Right ventricle myocardium inferior (tissue), 1 donor: ENCODE measurements around the gene GPR158. TPM values are rescaled to one million over a fixed set of nuclear protein-coding genes. Genes with fewer than 3 reads are reported as not detected.
A peak's percentile ranks its signal among the peaks of the same experiment; 100 is the strongest.
"Not testable (repeated sequence)": the region's sequence is repeated elsewhere in the genome, so short reads cannot be mapped to it uniquely, and the experiment has no call there.

Experiments
- ATAC-seq: fragments of 200-7000 bp; cut with Tn5 transposase; one replicate; pipeline ENCODE4 v1.9.1; 2020; ENCODE audit warnings: mild to moderate bottlenecking, moderate library complexity
- DNase-seq: peaks from one replicate; pipeline ENCODE4 v3.0.0; 2021; ENCODE audit errors: missing footprints
- intact Hi-C: fragments of 100-400 bp; cut with DNase I; formaldehyde crosslinking; loops from one replicate; pipeline ENCODE4 v1.11.0; 2022
- total RNA-seq: library from RNA; stranded (reverse); fragmentation: NEBNext Ultra II Directional; extraction: Animal tissue kit (Norgen Biotek cat#: 25700); gene quantifications from one replicate; pipeline ENCODE4 v1.2.1, GENCODE V29; 2021
- donor health status: DM: no; HTN: yes; CAD: no; lungs with severe emphysema.

GPR158 gene
- total RNA-seq, 1 donor from 2014 or later, result not detected

DNA sequence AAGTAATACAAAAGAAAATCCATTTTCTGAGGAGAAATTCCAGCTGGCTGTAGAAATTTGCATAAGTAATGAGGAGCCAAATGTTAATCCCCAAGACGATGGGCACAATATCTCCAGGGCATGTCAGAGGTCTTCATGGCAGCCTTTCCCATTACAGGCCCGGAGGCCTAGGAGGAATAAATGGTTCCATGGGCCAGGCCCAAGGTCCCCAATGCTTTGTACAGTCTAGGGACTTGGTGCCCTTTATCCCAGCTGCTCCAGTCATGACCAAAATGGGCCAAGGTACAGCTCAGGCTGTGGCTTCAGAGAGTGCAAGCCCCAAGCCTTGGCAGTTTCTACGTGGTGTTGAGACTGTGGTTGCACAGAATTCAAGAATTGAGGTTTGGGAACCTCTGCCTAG lies 182.5 kb downstream of the GPR158 start:
- intact Hi-C loops, result no loop called here
- no peak for DNase-seq
- ATAC-seq, result no peak

DNA sequence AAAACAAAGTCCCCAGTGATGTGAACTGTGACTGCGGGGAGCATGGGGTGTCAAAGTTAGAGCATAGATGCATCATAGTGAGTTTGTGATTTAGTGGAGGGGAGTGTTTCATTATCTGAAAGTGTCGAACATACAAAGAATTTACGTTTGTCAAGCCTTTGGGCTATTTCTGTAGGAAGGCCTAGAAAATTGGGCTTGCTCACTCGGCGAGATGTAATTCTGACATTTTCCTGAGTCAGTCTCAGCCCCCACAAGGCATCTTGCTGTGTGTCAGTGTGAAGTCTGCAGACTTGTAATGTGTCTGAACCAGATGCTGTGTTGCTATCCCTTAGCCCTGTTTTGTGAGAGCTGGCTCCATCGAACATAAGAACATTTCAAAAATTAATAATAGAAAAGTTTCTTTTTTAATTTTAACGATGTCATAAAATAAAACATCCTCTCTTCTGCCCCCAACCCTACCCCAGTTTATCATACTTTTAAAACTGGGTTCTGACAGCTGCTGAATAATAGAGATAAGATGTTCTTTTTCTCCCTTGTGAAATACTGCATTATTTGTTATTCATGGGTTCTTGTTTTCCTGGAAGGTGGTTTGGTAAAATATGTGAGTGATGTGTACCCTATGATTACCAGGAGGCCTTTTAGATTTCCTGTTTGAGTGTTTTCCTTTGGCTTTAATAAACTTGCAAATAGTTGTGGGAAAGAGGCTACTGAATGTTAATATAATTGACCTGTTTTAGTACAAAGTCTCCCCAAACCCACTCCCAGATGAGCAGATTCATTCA lies 207.4 kb downstream of the GPR158 start:
- DNase-seq (no peak), ATAC-seq (no peak)
- intact Hi-C loops, result no loop called here

DNA sequence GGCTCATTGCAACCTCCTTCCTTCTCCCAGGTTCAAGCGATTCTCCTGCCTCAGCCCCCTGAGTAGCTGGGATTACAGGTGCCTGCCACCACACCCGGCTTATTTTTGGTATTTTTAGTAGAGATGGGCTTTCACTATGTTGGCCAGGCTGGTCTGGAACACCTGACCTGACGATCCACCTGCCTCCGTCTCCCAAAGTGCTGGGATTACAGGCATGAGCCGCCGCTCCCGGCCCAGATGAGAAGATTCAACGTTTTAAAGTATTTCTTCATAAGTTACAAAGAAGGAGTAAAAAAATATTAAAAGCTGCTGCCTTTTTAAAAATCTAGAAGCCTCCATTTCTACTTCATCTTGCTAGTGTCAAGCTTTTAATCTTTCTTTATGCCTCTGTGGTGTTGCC lies 208.1 kb downstream of the GPR158 start:
- DNase-seq, intact Hi-C loops, ATAC-seq: not testable (repeated sequence)

DNA sequence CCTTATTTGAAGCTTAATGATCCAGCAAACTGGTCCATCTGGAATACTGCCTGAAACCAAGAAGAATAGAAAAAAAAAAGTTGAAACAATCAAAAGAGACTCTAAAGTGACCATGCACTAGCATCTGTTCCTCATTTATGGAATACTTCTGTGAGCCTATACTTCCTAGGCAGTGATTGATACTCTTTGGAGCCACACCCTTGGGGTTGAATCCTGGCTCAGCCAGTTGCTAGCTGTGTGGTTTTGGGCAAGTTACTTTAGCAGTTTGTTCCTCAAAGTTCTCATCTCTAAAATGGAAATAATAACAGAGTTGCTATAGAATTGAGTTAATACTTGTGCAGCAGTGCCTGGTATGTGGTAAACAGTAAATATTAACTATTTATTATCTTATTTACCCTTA lies 208.9 kb downstream of the GPR158 start:
- DNase-seq, result no peak
- no peak for ATAC-seq
- intact Hi-C loops, result no loop called here

DNA sequence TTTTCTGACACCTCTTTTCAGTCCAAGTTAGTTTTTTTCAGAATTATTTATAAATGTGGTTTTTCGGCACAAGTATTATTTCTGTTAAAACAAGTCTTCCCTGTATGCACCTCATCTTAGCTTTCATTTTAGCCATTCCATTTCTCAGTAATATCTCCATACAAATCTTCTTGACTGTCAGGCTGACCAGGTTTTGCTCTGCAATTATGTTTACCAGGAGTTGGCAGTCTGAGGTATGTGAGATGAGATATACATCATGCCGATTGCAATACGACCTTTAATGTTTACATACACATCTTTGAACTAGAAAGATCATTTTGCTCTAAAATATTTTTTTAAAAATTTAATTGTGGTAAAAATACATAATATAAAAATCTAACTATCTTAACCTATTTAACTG lies 209.8 kb downstream of the GPR158 start:
- ATAC-seq, result no peak
- intact Hi-C loops, result no loop called here
- DNase-seq, result no peak

DNA sequence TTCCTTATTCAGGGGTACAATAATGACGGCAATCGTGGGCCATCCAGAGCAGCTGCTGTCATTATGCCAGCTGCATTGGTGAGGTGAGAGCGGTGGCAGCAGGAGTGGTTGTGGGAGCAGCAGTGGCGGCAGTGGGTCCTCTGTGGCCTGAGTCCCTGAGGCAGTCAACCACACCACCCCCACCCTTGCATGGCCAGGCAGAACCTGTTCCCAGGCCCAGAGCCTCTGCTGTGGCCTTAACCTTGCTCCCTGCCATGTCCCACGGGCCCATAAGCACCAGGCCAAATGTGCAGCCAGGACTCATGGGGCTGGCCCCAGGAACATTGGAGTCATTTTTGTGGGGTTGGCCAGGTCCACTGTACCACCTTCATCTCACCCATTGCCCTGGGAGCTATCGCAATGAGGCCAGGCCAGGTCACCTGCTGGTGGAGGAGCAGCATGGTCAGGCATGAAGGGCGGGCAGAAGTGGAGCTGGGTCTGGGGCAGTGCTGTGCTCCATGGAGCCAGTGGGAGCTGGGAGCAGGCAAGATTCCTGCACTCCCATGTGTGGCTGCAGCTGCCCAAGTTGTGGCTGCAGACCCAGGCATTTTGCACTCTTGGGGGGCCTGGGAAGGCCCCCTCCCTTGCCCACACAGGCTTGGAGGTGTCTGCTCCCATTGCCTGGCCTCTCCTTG lies 213.5 kb downstream of the GPR158 start:
- ATAC-seq (no peak), DNase-seq (no peak)
- intact Hi-C loops, result no loop called here

DNA sequence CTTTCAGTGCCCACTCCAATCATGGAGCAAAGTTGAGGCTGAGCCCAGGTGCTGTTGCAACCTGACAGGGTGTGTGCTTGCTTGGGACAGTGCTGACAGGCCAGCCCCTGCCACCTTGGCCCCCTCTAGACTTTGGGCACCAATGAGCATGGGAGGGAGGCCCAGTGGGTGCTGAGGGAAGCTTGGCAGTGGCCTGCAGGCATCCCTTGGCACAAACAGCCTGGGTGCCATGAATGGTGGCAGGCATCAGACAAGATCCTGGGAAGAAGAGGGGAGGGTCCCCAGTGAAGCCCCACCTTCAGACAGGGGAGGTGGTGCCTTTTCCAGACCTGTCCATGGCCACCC lies 214.0 kb downstream of the GPR158 start:
- DNase-seq (no peak), ATAC-seq (no peak)
- intact Hi-C loops, result no loop called here

DNA sequence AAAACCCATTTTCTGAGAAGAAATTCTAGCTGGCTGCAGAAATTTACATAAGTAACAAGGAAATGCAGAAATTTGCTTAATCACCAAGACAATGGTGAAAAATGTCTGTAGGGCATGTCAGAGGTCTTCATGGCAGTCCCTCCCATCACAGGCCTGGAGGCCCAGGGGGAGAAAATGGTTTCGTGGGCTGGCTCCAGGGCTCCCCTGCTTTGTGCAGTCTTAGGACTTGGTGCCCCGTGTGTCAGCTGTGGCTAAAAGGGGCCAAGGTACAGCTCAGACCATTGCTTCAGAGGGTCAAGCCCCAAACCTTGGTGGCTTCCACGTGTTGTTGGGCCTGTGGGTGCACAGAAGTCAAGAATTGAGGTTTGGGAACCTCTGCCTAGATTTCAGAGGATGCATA lies 215.9 kb downstream of the GPR158 start:
- ATAC-seq (no peak), DNase-seq (no peak)
- intact Hi-C loops, result no loop called here

DNA sequence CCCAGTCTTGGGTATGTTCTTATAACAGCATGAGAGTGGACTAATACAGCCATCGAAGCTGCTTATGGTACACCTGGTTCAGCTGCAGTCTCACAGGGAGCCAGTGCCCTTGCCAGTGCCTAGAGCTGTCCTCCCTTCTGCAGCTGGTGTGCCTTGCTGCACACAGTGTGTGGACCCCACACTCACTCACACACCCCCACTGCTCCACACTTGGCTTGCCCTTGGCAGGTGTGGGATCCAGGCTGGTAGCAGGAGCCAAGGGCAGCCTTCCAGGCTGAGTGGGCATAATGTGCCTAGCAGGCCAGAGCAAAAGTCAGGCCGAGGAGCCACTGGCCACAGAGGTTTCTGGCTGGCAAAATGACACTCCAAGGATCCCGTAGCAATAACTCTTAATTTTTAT lies 217.3 kb downstream of the GPR158 start:
- intact Hi-C loops, result no loop called here
- DNase-seq, result peak; percentile 62
- no peak for ATAC-seq

DNA sequence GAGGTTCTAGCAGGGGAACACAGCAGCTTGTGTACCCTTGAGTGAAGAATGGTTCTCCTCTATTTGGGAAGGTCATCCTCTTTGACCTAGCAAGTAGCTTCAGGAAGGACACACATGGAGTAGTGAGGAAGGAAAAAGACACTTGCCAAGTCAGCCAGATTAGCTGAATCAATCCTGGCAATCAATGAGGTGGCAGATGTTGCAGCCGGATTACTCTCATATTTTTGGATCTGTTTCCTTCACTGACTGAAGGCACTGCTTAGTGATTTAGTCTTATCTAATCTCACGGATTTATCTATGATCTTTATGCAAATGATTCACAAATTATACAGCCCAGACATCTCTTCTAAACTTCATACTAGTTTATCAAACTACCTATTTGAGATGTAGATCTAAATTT lies 218.8 kb downstream of the GPR158 start:
- no peak for ATAC-seq
- no peak for DNase-seq
- intact Hi-C loops, result no loop called here

DNA sequence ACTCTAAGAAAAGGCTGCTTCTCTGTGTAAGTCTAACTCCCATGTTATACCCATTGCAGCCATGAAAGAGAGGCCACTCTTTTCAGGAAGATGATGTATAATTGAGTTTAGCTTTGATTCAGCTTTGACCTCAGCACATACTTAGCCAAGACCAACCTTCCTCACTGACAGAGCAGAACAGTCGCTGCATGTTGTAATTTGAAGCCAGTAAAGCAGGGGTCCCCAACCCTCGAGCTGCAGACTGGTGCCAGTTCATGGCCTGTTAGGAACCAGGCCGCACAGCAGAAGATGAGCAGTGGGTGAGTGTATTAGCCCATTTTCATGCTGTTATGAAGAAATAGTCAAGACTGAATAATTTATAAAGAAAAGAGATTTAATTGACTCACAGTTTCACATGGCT lies 223.9 kb downstream of the GPR158 start:
- no peak for DNase-seq
- intact Hi-C loops, result no loop called here
- ATAC-seq, result no peak

DNA sequence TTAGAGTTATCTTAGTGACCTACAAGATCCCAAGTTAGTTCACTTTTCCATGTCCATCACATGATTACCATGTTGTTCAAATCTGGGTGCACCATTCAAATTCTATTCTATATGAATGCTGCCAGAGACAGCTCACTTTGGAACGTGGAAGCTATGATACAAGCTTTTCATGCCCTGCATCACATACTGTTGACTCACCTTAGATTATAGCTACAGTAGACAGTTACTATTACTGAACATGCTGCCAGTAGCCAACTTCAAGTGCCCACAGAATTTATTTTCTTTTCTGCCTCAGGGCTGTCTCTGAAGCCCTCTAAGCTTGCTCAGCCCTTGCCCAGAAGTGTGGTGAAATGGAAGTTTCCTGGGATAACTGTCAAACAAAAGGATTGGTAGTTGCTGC lies 231.1 kb downstream of the GPR158 start:
- no peak for DNase-seq

DNA sequence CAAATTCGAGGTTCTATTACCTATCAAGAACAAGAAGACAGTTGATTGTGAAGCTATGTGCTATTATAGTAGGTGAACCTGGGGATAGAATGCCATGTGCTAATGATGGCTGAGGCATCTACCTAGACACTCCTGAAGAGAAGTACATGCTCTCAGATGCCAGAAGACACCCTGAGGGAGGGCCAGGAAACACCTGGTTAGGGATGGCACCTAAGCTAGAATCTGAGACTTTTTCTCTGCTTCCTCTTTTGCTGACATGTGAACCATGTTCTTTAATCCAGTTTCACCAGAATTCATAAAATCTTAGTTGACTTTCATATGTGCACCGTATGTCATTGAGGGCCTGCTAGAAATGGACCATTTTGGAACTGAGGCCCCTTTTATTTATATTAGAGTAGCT lies 242.8 kb downstream of the GPR158 start:
- DNase-seq (no peak), ATAC-seq (no peak)
- intact Hi-C loops, result no loop called here

More for the DNA sequence above, 231.1 kb downstream of the GPR158 start:
- no peak for ATAC-seq
- intact Hi-C loops, result no loop called here

DNA sequence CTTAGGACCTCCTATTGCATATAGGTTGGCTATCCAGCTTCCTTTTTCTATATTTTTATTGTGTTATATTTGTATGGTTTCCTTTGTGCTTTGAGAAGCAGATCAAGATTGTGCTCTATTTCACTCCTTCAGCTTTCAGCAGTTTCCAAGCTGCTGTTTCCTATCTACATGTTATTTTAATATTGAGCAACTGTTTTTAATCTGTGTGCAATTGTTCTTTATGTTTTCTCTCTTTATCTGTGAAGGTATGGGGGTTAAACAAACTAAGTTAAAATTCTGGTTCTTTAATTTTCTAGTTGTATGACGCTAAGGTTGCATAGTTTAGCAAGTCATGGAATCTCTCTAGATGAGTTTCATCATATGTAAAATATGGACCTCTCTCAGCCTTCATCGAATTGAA lies 251.0 kb downstream of the GPR158 start:
- intact Hi-C loops, result no loop called here
- no peak for ATAC-seq
- no peak for DNase-seq

DNA sequence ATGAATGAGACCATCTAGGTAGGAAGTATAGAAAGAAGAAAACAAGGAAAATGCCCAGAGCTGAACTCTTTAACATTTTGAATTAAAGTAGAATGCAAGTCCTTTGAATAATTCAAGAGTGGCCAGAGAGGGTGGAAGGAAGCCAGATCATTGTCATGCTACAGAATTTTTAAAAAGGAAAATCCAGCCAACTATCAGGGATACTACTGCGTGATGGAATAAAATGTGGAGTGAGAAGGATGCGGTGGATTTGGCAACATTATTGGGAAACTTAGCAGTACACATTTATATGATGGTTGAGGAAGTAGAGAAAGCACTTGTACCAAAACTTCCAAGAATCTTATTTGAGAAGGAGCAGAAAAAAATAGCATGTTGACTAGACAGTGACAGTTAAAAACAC lies 261.6 kb downstream of the GPR158 start:
- ATAC-seq (no peak), DNase-seq (no peak)
- intact Hi-C loops, result no loop called here

DNA sequence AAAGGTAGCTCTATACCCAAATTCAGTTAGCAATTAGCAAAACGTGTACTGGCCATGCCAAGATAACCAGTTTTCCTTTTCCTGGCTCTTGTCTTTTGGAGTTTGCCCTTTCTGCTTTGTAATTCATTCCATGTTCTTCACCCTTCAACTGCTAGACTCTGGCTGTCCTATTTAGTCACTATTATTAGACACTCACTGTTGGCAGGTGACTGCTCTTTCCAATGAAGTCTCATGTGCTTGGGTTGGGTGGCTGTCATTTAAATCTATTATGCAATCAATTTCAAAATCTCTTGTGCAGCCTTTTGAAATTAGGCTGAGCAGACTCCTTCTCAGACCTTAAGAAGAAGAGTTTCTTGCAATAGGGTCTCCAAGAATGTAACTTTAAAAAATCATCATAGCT lies 266.5 kb downstream of the GPR158 start:
- DNase-seq (no peak), ATAC-seq (peak; percentile 84)
- intact Hi-C loops, result loop anchor here (5.0 kb wide), 1 partner anchor 56 kb away; no protein-coding TSS in a partner anchor

DNA sequence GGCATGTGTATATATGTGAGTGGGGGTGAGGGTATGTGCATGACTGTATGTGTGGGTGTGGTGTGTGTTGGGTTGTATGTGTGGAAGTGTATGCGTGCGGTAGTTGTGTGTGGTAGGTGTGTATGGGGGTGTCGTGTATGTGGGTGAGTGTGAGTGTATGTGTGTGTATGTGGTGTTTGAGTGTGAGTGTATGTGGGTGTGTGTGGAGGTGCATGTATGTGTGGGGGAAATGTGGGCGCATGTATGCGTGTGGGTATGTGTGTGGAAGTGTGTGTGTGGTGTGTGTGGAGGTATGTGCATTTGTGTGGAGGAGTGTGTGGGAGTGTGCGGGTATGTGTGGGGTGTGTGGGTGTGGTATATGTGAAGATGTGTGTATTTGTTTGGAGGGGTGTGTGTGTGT lies 269.5 kb downstream of the GPR158 start:
- ATAC-seq, result no peak
- intact Hi-C loops, result loop anchor here (5.0 kb wide), 1 partner anchor 53 kb away; no protein-coding TSS in a partner anchor

DNA sequence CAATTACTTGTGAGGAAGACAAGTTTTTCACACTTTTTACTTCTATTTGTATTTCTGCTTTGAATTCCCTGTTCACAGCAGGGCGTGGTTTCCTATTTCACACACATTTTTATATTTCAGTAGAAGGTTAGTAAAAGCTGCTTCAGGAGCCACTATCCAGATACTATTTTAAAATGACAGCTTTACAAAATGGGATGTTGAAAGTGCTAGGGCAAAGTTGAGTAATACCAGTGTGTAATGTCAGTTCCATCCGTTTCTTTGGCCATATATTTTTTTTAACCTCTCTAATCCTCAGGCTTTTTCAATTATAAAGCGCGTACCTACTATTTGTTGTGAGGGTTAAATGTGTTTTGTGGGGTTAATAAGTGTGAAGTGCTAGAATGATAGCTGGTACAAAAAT lies 276.6 kb downstream of the GPR158 start:
- no peak for ATAC-seq
- no peak for DNase-seq
- intact Hi-C loops, result no loop called here

More for the DNA sequence above, 269.5 kb downstream of the GPR158 start:
- DNase-seq, result no peak

DNA sequence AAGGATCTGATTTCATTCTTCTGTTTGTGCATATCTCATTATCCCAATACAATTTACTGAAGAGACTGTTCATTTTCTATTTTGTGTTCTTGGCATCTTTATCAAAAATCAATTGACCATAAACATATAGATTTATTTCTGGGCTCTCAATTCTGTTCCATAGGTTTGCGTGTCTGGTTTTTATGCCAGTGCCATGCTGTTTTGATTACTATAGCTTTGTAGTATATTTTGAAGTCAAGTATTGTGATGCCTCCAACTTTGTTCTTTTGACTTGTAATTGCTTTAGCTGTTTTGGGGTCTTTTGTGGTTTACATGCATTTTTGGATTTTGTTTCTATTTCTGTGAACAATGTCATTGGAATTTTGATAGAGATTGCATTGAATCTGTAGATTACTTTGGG lies 278.8 kb downstream of the GPR158 start:
- intact Hi-C loops, result no loop called here
- no peak for ATAC-seq
- DNase-seq, result no peak

DNA sequence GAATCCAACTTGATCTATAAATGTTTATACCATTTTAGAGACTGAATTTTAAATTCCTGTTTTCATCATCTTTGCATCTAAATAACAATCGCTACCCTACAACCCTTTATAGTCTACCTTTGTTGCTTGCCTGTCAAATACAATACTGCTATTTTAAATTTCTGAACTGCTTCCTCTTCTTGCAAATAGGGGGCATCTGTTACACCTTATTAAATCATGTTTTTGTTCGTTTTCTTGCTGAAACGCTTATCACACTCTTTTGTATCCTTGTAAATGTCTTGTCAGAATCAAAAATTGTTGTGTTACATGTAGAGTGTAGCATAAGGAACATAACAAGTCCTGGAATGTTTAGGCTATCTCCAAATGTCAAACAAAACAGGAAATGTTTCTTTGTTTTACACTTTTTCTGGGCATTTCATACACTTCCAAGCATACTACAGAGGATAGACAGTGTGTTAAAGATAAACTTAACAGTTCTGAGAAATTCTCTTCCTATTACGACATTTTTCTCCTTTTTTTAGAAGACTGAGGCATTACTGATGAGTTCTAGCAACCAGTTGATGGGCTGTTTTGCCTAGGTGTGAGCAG lies 281.3 kb downstream of the GPR158 start:
- ATAC-seq, result no peak
- intact Hi-C loops, result no loop called here
- no peak for DNase-seq
